PC-3 (cell line): ENCODE data around the gene JAK3.

Experiments
- EZH2 ChIP-seq: fragments of 300-600 bp; sonication (generic); IDR thresholded peaks from one replicate; pipeline ENCODE4 v1.6.1; 2017; ENCODE audit warnings: antibody characterized with exemption, mild to moderate bottlenecking, low read length; ENCODE audit not compliant: unreplicated experiment
- TF ChIP-seq, protein P1 (sequence below): fragments of 300-600 bp; sonication (generic); conservative IDR thresholded peaks from 2 replicates; pipeline ENCODE4 v1.5.1; 2017; ENCODE audit warnings: antibody characterized with exemption, low read depth, mild to moderate bottlenecking, low read length

DNA sequence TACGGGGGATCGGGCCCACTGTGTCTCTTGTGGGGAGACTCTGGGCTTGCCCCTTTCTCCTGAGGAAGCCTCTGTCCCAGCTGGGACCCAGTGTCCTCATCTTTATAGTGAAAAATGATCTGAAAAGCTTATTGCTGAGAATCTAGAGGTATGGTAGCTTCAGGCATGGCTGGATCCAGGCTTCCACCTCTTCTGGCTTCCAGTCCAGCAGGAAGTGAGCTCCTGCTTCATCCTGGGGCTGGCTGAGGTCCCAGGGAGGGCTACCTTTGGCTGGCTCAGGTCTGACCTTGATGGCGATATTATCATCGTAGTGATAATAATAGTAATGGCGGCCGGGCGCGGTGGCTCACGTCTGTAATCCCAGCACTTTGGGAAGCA is 27.0 kb upstream of the JAK3 start:
- TF ChIP-seq, protein P1, sequence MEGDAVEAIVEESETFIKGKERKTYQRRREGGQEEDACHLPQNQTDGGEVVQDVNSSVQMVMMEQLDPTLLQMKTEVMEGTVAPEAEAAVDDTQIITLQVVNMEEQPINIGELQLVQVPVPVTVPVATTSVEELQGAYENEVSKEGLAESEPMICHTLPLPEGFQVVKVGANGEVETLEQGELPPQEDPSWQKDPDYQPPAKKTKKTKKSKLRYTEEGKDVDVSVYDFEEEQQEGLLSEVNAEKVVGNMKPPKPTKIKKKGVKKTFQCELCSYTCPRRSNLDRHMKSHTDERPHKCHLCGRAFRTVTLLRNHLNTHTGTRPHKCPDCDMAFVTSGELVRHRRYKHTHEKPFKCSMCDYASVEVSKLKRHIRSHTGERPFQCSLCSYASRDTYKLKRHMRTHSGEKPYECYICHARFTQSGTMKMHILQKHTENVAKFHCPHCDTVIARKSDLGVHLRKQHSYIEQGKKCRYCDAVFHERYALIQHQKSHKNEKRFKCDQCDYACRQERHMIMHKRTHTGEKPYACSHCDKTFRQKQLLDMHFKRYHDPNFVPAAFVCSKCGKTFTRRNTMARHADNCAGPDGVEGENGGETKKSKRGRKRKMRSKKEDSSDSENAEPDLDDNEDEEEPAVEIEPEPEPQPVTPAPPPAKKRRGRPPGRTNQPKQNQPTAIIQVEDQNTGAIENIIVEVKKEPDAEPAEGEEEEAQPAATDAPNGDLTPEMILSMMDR: no peak
- no peak for TF ChIP-seq EZH2
